GM18520 (cell line): ENCODE measurements around the gene LYPD1.

ENCODE experiments used
- ATAC-seq: cut with Tn5 transposase; IDR thresholded peaks from one replicate; pipeline ENCODE4 v1.9.1; 2021; ENCODE audit not compliant: unreplicated experiment

LYPD1 gene

GRCh38 chr2:132599556-132599955 lies 70.4 kb downstream of the LYPD1 start:
- no peak for ATAC-seq

GRCh38 chr2:132598536-132598935 lies 71.5 kb downstream of the LYPD1 start:
- no peak for ATAC-seq

DNA sequence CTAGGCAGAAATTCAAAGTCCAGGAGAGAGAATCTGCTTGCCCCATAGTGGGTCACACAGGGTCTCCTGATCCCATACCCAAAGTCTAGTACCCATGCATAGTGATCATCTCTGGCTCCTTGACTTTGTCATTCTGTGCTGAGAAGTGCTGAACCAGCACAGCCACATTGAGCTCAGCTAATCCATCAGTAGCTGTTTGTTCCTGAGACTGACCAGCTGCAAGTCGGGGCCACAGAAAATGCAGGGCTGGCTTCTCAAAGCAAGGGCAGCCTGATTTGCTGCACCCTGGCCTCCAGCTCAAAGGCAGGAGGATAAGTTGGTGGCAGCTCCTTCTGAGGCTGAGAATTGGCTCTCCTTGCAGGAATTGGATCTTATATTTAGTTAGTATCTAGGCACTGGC lies 72.2 kb downstream of the LYPD1 start:
- ATAC-seq = no peak

DNA sequence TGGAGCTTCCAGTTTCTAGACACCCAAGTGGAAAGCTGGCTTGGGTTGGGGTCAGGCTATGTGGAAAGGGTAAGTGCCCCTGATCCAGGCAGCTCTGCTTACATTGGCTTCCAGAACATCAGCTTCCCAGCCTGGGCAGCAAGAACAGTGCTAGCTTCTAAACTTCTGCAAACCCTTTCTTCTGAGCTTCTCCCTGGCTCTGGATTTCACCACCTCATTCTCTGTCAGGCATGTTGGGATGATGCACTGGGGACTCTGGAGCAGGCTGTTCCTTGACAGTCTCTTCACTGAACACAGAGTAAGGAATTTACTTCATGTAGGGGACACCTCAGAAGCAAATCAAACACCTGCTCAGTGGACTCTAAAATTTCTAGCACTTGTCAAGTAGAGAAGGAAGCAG lies 72.8 kb downstream of the LYPD1 start:
- ATAC-seq = no peak

DNA sequence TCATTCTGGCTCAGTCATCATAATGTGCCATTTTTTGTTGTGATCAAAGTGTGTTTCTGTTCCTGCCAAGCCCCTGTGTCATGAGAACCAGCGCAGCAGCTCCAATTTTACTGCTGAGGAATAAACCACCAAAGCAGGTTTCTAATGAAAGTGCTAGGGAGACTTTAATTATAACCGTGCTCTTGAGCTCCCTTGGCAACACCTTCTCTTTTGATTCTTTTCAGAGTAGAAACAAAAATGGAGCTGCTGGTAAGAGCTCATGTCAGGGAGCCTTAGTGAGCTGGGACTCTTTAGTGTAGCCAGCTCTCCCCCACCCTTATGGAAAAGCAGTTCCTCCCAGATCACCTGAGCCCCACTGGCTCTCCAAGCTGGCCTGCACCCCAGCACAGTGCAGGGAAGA lies 74.3 kb downstream of the LYPD1 start:
- ATAC-seq = no peak

GRCh38 chr2:132595186-132595585 lies 74.8 kb downstream of the LYPD1 start:
- ATAC-seq = no peak
